Measurements from ENCODE around the gene AOPEP.

GRCh38 chr9:94794476-94795167, 68.1 kb downstream of the AOPEP start:
- TF ChIP-seq CTCF (IDR thresholded peaks at IDR 0.05 in 8 of 11, conservative IDR thresholded peaks at IDR 0.05 in 3 of 11) (no peak), POLR2A (IDR thresholded peaks at IDR 0.05) (no peak)

Data from spleen (tissue), 7 donors.